ENCODE data around the gene IRF9.

DNA sequence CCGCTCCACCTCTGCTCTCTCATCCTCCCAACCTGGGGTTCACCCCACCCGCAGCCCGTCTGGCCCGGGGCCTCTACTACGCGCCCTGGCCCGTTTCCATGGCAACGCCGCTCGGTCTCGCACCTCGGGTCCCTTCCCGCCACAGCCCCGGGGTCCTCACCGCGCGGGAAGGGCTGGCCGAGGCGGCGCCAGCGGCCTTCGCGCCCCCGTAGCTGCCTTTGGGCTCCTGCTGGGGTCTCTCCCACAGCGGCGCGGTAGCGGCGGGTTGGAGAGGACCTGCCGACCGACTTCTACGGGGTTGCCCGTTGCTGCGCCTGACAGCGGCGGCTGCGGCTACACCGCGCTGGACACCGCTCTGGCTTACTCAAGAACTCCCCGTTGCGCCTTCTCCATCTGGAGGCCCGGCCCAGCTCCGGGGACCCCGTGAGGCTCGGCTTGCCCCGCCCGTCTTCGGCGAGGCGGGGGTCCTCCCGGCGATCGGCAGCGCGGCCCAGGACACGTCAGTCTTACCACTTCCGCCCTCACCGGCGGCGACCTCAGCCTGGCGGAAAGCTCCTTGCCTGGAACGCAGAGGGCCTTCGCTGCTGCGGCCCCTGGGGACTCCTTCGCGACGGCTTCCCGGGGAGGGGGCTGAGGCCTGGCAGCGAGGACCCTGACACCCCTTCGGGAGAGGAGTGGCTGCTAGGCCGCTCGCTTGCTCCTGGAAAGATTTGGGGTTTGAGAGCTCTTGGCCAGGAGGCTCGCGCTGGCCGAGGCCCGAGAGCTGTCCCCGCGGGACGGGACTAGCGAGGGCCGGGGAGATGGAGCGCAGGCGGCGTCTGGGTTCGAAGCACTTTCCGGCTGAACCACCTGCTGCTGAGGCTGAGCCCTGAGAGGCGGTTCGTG, 34.4 kb downstream of the IRF9 start, which contains the start of gene TM9SF1:
- TF ChIP-seq GATA2 (IDR thresholded peaks at IDR 0.05; ENCODE audit: low read depth, low read length) (no peak), GATA3 (IDR thresholded peaks at IDR 0.05; ENCODE audit: low read depth, low read length) (no peak)
